IMR-90 (cell line): ENCODE results near the gene PACSIN2. TPM values are rescaled to one million over a fixed set of nuclear protein-coding genes. Genes with fewer than 3 reads are reported as not detected.
A peak's percentile ranks its signal among the peaks of the same experiment; 100 is the strongest.

Experiments used
- ATAC-seq: fragments of 200-7000 bp; cut with Tn5 transposase; 2 replicates; pipeline ENCODE4 v1.9.1; 2020; ENCODE audit warnings: low read depth, mild to moderate bottlenecking, moderate library complexity
- BruUV-seq: library from RNA; stranded (reverse); fragments of 400-500 nt; replicated peaks from 2 replicates; lab custom pipeline; 2021; lab: Mats Ljungman, UMichigan
- CTCF ChIA-PET: fragments of 300-600 bp; formaldehyde crosslinking; extraction: SDS; loops from one replicate; lab custom pipeline; 2021; ENCODE audit warnings: antibody characterized with exemption; lab: Yijun Ruan, JAX
- POLR2A ChIA-PET: fragments of 300-600 bp; sonication (Branson Sonifier 250); formaldehyde crosslinking; loops from one replicate; lab custom pipeline; 2022; ENCODE audit warnings: antibody characterized with exemption; ENCODE audit not compliant: unreplicated experiment; lab: Charles Lee
- DNase-seq: peaks from one replicate; pipeline ENCODE4 v3.0.0; 2013
- H2AFZ ChIP-seq: replicated peaks from 2 replicates; pipeline ENCODE3; 2013; ENCODE audit warnings: low read length, mild to moderate bottlenecking; ENCODE audit not compliant: poor library complexity
- H2AK5ac ChIP-seq: 2 replicates; pipeline ENCODE4 v1.6.1; 2013; ENCODE audit warnings: low read depth, low read length, inconsistent platforms
- H2AK9ac ChIP-seq: replicated peaks from 2 replicates; pipeline ENCODE3; 2013; ENCODE audit warnings: mild to moderate bottlenecking, low read depth, low read length, moderate library complexity; ENCODE audit not compliant: poor library complexity
- H2BK120ac ChIP-seq: 2 replicates; pipeline ENCODE4 v1.6.1; 2013; ENCODE audit warnings: low read depth, low read length, inconsistent platforms
- H2BK15ac ChIP-seq: 3 replicates; pipeline ENCODE4 v1.6.1; 2013; ENCODE audit warnings: low read depth, low read length, inconsistent platforms
- H2BK20ac ChIP-seq: 2 replicates; pipeline ENCODE4 v1.6.1; 2013; ENCODE audit warnings: low read depth, mild to moderate bottlenecking, inconsistent platforms, low read length, moderate library complexity
- H2BK5ac ChIP-seq: 2 replicates; pipeline ENCODE4 v1.6.1; 2013; ENCODE audit warnings: mild to moderate bottlenecking, low read depth, low read length, inconsistent platforms; ENCODE audit not compliant: poor library complexity, severe bottlenecking
- H3K14ac ChIP-seq: replicated peaks from 2 replicates; pipeline ENCODE4 v1.6.1; 2013; ENCODE audit warnings: low read depth, low read length, inconsistent platforms
- H3K18ac ChIP-seq: 2 replicates; pipeline ENCODE4 v1.6.1; 2013; ENCODE audit warnings: low read depth, low read length, control low read depth
- H3K23ac ChIP-seq: 2 replicates; pipeline ENCODE4 v1.6.1; 2013; ENCODE audit warnings: low read depth, low read length, inconsistent platforms
- H3K27ac ChIP-seq: 2 replicates; pipeline ENCODE4 v1.5.1; 2013; ENCODE audit warnings: mild to moderate bottlenecking, control low read depth, low read length; ENCODE audit not compliant: insufficient read depth
- H3K27me3 ChIP-seq: 2 replicates; pipeline ENCODE4 v1.6.1; 2013; ENCODE audit warnings: low read length; ENCODE audit not compliant: control insufficient read depth, insufficient read depth
- H3K36me3 ChIP-seq: 2 replicates; pipeline ENCODE4 v1.6.1; 2013; ENCODE audit warnings: low read length, mixed read lengths; ENCODE audit not compliant: control insufficient read depth, insufficient read depth
- H3K4ac ChIP-seq: 2 replicates; pipeline ENCODE4 v1.6.1; 2013; ENCODE audit warnings: low read depth, low read length, inconsistent platforms
- H3K4me1 ChIP-seq: 2 replicates; pipeline ENCODE4 v1.6.1; 2013; ENCODE audit warnings: low read length, mixed read lengths; ENCODE audit not compliant: control insufficient read depth, insufficient read depth
- H3K4me2 ChIP-seq: 2 replicates; pipeline ENCODE4 v1.6.1; 2013; ENCODE audit warnings: low read depth, mild to moderate bottlenecking, control low read depth, low read length, moderate library complexity
- H3K4me3 ChIP-seq: 2 replicates; pipeline ENCODE4 v1.5.1; 2013; ENCODE audit warnings: low read depth, mild to moderate bottlenecking, control low read depth, low read length, moderate library complexity; ENCODE audit not compliant: insufficient read depth
- H3K56ac ChIP-seq: 2 replicates; pipeline ENCODE4 v1.6.1; 2013; ENCODE audit warnings: low read length, inconsistent platforms; ENCODE audit not compliant: insufficient read depth; ENCODE audit errors: extremely low read depth
- H3K79me1 ChIP-seq, 2 experiments: 2 replicates each; pipeline ENCODE4 v1.6.1; 2013; ENCODE audit warnings: low read length in 2 of 2, inconsistent platforms in 1 of 2, low read depth in 1 of 2
- H3K9ac ChIP-seq: 2 replicates; pipeline ENCODE4 v1.6.1; 2013; ENCODE audit warnings: low read depth, low read length, control low read depth
- H3K9me1 ChIP-seq: 2 replicates; pipeline ENCODE4 v1.6.1; 2013; ENCODE audit warnings: low read length, inconsistent platforms; ENCODE audit not compliant: insufficient read depth
- H3K9me3 ChIP-seq: 2 replicates; pipeline ENCODE4 v1.6.1; 2013; ENCODE audit warnings: low read length; ENCODE audit not compliant: control insufficient read depth, insufficient read depth
- H4K20me1 ChIP-seq: 2 replicates; pipeline ENCODE4 v1.6.1; 2013; ENCODE audit warnings: low read length, inconsistent platforms; ENCODE audit not compliant: insufficient read depth
- H4K5ac ChIP-seq: 2 replicates; pipeline ENCODE4 v1.6.1; 2013; ENCODE audit warnings: mild to moderate bottlenecking, low read depth, low read length, control low read depth
- H4K8ac ChIP-seq, 2 experiments: 2 replicates each; pipeline ENCODE4 v1.6.1; 2013; ENCODE audit warnings: low read depth in 2 of 2, low read length in 2 of 2, control low read depth in 1 of 2, inconsistent platforms in 1 of 2
- H4K91ac ChIP-seq: 2 replicates; pipeline ENCODE4 v1.6.1; 2013; ENCODE audit warnings: low read depth, low read length, inconsistent platforms; ENCODE audit not compliant: insufficient read depth
- CEBPB ChIP-seq: IDR thresholded peaks from 2 replicates; pipeline ENCODE4 v1.6.1; 2012; ENCODE audit warnings: low read depth, low read length, improper control_type of control experiment
- CHD1 ChIP-seq: IDR thresholded peaks from 2 replicates; pipeline ENCODE4 v1.6.1; 2012; ENCODE audit warnings: low read depth, low read length, improper control_type of control experiment
- MXI1 ChIP-seq: IDR thresholded peaks from 2 replicates; pipeline ENCODE4 v1.6.1; 2012; ENCODE audit warnings: low read depth, mild to moderate bottlenecking, low read length, moderate library complexity, borderline replicate concordance
- RFX5 ChIP-seq: IDR thresholded peaks from 2 replicates; pipeline ENCODE4 v1.8.0; 2012; ENCODE audit warnings: low read depth, mild to moderate bottlenecking, low read length, moderate library complexity
- WGBS, 2 experiments: methylation state at CpG; one replicate each; pipeline versions ENCODE4 v1.1.5 to v1.1.7; 2013; ENCODE audit warnings: missing lambda C conversion rate in 2 of 2; ENCODE audit not compliant: insufficient read length in 1 of 2; ENCODE audit errors: extremely low coverage in 2 of 2; 5-methylcytosine and 5-hydroxymethylcytosine counted together
- dilution Hi-C: fragments of 300-500 bp; cut with HindIII; formaldehyde crosslinking; loops from one replicate; pipeline ENCODE4 v1.14.3; 2018; ENCODE audit warnings: low sequenced_read_pairs; ENCODE audit not compliant: unreplicated experiment
- in situ Hi-C: fragments of 300-500 bp; cut with MboI; formaldehyde crosslinking; loops from 3 replicates; pipeline ENCODE4 v1.14.3; 2019; ENCODE audit warnings: low sequenced_read_pairs, inconsistent platforms, mixed read lengths
- intact Hi-C: fragments of 100-400 bp; cut with micrococcal nuclease; formaldehyde crosslinking; loops from 2 replicates; pipeline ENCODE4 v1.10.0; 2022
- polyA plus RNA-seq, 3 experiments: library from polyadenylated mRNA; depleted of rRNA; stranded (reverse); fragments of >200 nt; gene quantifications; 2 replicates each; pipeline ENCODE4 v1.2.3, GENCODE V29; 2012; ENCODE audit warnings: low replicate concordance in 1 of 3
- total RNA-seq: library from RNA; depleted of rRNA; stranded (reverse); fragments of >200 nt; gene quantifications from 2 replicates; pipeline ENCODE4 v1.2.3, GENCODE V29; 2012
- TF ChIP-seq, protein P1 (sequence below): conservative IDR thresholded peaks from 2 replicates; pipeline ENCODE4 v1.5.1; 2012; ENCODE audit warnings: mild to moderate bottlenecking, low read depth, low read length, improper control_type of control experiment
- TF ChIP-seq, protein P2 (sequence below): fragments of 150-350 bp; IDR thresholded peaks from 2 replicates; pipeline ENCODE4 v1.6.1; 2016; ENCODE audit warnings: low read depth, mild to moderate bottlenecking, low read length, moderate library complexity, borderline replicate concordance
- TF ChIP-seq, protein P3 (sequence below): fragments of 150-350 bp; IDR thresholded peaks from 2 replicates; pipeline ENCODE4 v1.6.1; 2017; ENCODE audit warnings: mild to moderate bottlenecking, antibody characterized with exemption, low read length, low read depth

Gene PACSIN2
- total and polyA plus RNA-seq, 2 of the 4 experiments (the other 2 are of a cell fraction): 85.0 to 118 TPM

DNA sequence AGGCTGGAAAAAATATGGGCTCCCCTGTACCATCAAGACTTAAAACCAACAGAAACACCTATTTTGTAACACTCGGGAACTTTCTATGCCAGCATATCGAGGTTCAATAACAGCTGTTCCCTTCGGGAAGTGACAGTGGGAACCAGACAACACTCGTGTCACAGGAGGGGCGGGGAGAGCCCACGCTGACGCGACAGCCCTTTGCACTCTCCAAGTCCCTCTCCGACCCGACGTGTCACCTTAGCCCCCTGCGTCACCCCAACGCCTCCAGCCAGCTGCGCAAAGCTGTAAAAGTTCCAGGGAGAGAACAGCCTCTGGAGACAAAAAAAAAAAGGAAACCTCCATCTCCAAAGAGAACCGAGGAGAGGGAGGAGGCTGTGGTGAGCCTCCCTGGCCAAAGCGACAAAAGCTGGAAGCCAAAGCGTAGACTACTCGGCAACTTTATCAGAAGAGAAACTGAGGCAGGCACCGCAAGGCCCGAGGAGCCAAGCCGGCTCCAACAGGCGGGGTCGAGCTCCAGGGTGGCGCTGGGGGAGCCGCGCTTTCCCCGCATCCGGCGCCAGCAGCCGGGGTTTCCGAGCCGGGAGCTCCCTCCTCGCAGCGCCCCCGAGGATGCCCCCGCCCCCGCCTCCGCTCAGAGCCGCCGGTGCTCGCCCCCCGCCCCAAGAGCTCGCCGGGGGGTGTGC is 158.6 kb downstream of the PACSIN2 start (continued):
- TF ChIP-seq, protein P1, sequence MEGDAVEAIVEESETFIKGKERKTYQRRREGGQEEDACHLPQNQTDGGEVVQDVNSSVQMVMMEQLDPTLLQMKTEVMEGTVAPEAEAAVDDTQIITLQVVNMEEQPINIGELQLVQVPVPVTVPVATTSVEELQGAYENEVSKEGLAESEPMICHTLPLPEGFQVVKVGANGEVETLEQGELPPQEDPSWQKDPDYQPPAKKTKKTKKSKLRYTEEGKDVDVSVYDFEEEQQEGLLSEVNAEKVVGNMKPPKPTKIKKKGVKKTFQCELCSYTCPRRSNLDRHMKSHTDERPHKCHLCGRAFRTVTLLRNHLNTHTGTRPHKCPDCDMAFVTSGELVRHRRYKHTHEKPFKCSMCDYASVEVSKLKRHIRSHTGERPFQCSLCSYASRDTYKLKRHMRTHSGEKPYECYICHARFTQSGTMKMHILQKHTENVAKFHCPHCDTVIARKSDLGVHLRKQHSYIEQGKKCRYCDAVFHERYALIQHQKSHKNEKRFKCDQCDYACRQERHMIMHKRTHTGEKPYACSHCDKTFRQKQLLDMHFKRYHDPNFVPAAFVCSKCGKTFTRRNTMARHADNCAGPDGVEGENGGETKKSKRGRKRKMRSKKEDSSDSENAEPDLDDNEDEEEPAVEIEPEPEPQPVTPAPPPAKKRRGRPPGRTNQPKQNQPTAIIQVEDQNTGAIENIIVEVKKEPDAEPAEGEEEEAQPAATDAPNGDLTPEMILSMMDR: no peak
- TF ChIP-seq CHD1: no peak

DNA sequence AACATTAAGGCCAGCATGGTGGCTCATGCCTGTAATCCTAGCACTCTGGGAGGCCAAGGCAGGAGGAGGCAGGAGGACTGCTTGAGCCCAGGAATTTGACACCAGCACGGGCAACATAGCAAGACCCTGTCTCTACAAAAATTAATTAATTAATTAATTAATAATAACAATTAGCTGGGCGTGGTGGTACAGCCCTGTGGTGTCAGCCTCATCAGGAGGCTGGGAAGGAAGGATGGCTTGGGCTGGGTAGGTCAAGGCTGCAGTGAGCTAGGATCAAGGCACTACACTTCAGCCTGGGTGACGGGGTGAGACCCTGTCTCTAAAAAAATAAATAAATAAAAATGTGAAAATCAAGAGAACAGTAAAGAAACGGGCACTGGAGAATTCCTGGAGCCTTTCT is 159.2 kb downstream of the PACSIN2 start:
- Histone ChIP-seq H3K79me1 (peaks cover 5 to 59% of the 10 kb centered on the region in 2 experiments; a peak in 3 of 4 replicates), H2AK5ac (peak overlapping the region; percentile 74), H3K14ac (peak overlapping the region; percentile 90), H3K27me3 (no peaks in the 10 kb centered on the region), H4K8ac (peak overlapping the region; percentile 75 to 79; a peak in 2 of 4 replicates), H3K56ac (peak overlapping the region; percentile 75; the same call in 1 of the 2 replicates), H3K4me1 (peaks cover 2% of the 10 kb centered on the region; the same call in 1 of the 2 replicates), H4K20me1 (peaks cover 49% of the 10 kb centered on the region), H2AK9ac (peak overlapping the region; percentile 99), H2BK15ac (no peak overlapping the region), H3K4me2 (peak overlapping the region; percentile 96), H2BK5ac (peak overlapping the region; percentile 81), H4K5ac (no peak overlapping the region), H2AFZ (no peak overlapping the region), H3K27ac (peak overlapping the region; percentile 14; the same call in 1 of the 2 replicates), H2BK20ac (no peak overlapping the region), H3K4me3 (peak overlapping the region; percentile 94), H4K91ac (peak overlapping the region; percentile 78), H3K9ac (peak overlapping the region; percentile 95), H3K9me3 (0 out of 2 replicates have a peak, but pooled peaks cover 2% of the 10 kb centered on the region), H3K4ac (peak overlapping the region; percentile 82; the same call in 1 of the 2 replicates), H2BK120ac (no peak overlapping the region), H3K36me3 (peaks cover 5% of the 10 kb centered on the region), H3K23ac (peak overlapping the region; percentile 83), H3K9me1 (peaks cover 25% of the 10 kb centered on the region), H3K18ac (no peak overlapping the region; the same call in 1 of the 2 replicates)
- no CpG with 5 or more reads among the region's 4 CpGs for WGBS, 2 experiments
- intact Hi-C loops (no loop called here), in situ Hi-C loops (no loop called here), dilution Hi-C loops (no loop called here)
- ChIA-PET CTCF (interaction anchor here (1.5 kb wide), 1 partner anchor 235 kb away, joined by 4 read pairs; no protein-coding TSS in a partner anchor), POLR2A (interaction anchor here (1.4 kb wide), 1 partner anchor 240 kb away, joined by 3 read pairs; no protein-coding TSS in a partner anchor)
- no peak for ATAC-seq
- BruUV-seq: no TSS peak
- DNase-seq: no peak
- TF ChIP-seq, protein P2, sequence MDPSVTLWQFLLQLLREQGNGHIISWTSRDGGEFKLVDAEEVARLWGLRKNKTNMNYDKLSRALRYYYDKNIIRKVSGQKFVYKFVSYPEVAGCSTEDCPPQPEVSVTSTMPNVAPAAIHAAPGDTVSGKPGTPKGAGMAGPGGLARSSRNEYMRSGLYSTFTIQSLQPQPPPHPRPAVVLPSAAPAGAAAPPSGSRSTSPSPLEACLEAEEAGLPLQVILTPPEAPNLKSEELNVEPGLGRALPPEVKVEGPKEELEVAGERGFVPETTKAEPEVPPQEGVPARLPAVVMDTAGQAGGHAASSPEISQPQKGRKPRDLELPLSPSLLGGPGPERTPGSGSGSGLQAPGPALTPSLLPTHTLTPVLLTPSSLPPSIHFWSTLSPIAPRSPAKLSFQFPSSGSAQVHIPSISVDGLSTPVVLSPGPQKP: no peak
- TF ChIP-seq, protein P3, sequence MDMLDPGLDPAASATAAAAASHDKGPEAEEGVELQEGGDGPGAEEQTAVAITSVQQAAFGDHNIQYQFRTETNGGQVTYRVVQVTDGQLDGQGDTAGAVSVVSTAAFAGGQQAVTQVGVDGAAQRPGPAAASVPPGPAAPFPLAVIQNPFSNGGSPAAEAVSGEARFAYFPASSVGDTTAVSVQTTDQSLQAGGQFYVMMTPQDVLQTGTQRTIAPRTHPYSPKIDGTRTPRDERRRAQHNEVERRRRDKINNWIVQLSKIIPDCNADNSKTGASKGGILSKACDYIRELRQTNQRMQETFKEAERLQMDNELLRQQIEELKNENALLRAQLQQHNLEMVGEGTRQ: no peak
- TF ChIP-seq, protein P1: no peak
- TF ChIP-seq CEBPB (no peak), MXI1 (no peak), RFX5 (no peak)
